GM12878 (cell line): ENCODE results near the gene KLC4. TPM values are rescaled to one million over a fixed set of nuclear protein-coding genes. Genes with fewer than 3 reads are reported as not detected.

Source experiments
- BACH1 ChIP-seq: fragments of 450-650 bp; IDR thresholded peaks from 2 replicates; pipeline ENCODE4 v1.6.1; 2017; ENCODE audit warnings: mild to moderate bottlenecking, borderline replicate concordance
- BCL3 ChIP-seq: IDR thresholded peaks from 2 replicates; pipeline ENCODE4 v1.6.1; 2011; ENCODE audit warnings: borderline replicate concordance, low read depth, mild to moderate bottlenecking, moderate library complexity, low read length; ENCODE audit not compliant: insufficient read depth, poor library complexity, severe bottlenecking
- BHLHE40 ChIP-seq, 2 experiments: fragments of 450-650 bp in 1 of 2; IDR thresholded peaks; 2 replicates each; pipeline ENCODE4 v1.6.1; 2011 to 2017; ENCODE audit warnings: low read depth in 2 of 2, borderline replicate concordance in 1 of 2, improper control_type of control experiment in 1 of 2, low read length in 1 of 2, mild to moderate bottlenecking in 1 of 2
- CEBPB ChIP-seq, 2 experiments: fragments of 150-350 bp in 1 of 2; IDR thresholded peaks; 2 replicates each; pipeline ENCODE4 v1.6.1; 2012 to 2014; ENCODE audit warnings: low read depth in 2 of 2, low read length in 2 of 2, borderline replicate concordance in 1 of 2, inconsistent platforms in 1 of 2
- CEBPZ ChIP-seq: fragments of 150-350 bp; IDR thresholded peaks from 2 replicates; pipeline ENCODE4 v1.6.1; 2016; ENCODE audit warnings: low read depth, low read length
- CHD1 ChIP-seq: IDR thresholded peaks from 2 replicates; pipeline ENCODE4 v1.6.1; 2012; ENCODE audit warnings: low read depth, low read length, improper control_type of control experiment
- CREB1 ChIP-seq: IDR thresholded peaks from 2 replicates; pipeline ENCODE4 v1.6.1; 2012; ENCODE audit warnings: low read depth, mild to moderate bottlenecking, inconsistent platforms
- ESRRA ChIP-seq: IDR thresholded peaks from 2 replicates; pipeline ENCODE4 v1.6.1; 2012; ENCODE audit warnings: mild to moderate bottlenecking, low read length, improper control_type of control experiment
- GABPA ChIP-seq: IDR thresholded peaks from 2 replicates; pipeline ENCODE4 v1.6.1; 2014; ENCODE audit warnings: antibody characterized with exemption, low read depth, mild to moderate bottlenecking, inconsistent platforms
- HCFC1 ChIP-seq: fragments of 150-350 bp; IDR thresholded peaks from 2 replicates; pipeline ENCODE4 v1.6.1; 2014; ENCODE audit warnings: low read length
- IKZF2 ChIP-seq, 2 experiments: fragments of 450-650 bp; IDR thresholded peaks; 2 replicates each; pipeline ENCODE4 v1.6.1; 2017; ENCODE audit warnings: mild to moderate bottlenecking in 2 of 2, moderate library complexity in 2 of 2
- IRF3 ChIP-seq: fragments of 450-650 bp; IDR thresholded peaks from 2 replicates; pipeline ENCODE4 v1.6.1; 2014; ENCODE audit warnings: mild to moderate bottlenecking
- IRF5 ChIP-seq: fragments of 450-650 bp; IDR thresholded peaks from 2 replicates; pipeline ENCODE4 v1.6.1; 2017; ENCODE audit warnings: borderline replicate concordance
- NFYA ChIP-seq: IDR thresholded peaks from 2 replicates; pipeline ENCODE4 v1.6.1; 2011; ENCODE audit warnings: low read depth, mild to moderate bottlenecking, low read length, improper control_type of control experiment, borderline replicate concordance
- SMARCA5 ChIP-seq: fragments of 450-650 bp; IDR thresholded peaks from 2 replicates; pipeline ENCODE4 v1.6.1; 2017; ENCODE audit warnings: mild to moderate bottlenecking
- SREBF1 ChIP-seq: IDR thresholded peaks from 2 replicates; pipeline ENCODE4 v1.6.1; 2012; ENCODE audit warnings: mild to moderate bottlenecking, low read length
- YY1 ChIP-seq: IDR thresholded peaks from 2 replicates; pipeline ENCODE4 v1.6.1; 2011; ENCODE audit warnings: low read depth, mild to moderate bottlenecking, low read length
- ZNF592 ChIP-seq: fragments of 450-650 bp; IDR thresholded peaks from 2 replicates; pipeline ENCODE4 v1.6.1; 2017; ENCODE audit warnings: mild to moderate bottlenecking, moderate library complexity
- polyA plus RNA-seq, 11 experiments: library from polyadenylated mRNA; depleted of rRNA in 4 of 11; unstranded in 6 of 11; stranded (reverse) in 5 of 11; fragments of >200 nt; fragmentation: Nextera tagmentation in 4 of 11; fragmentation: Illumina TruSeq in 1 of 11; extraction: Ambion mirVana in 4 of 11; extraction: Trizol in 1 of 11; gene quantifications; 1 replicate in 1 of 11; 2 replicates in 10 of 11; pipeline versions ENCODE4 v1.2.1 to v1.2.3, GENCODE V29; 2011 to 2016; ENCODE audit warnings: inconsistent platforms in 2 of 11, missing spikeins in 2 of 11, low read depth in 1 of 11
- total RNA-seq, 4 experiments: library from RNA; depleted of rRNA in 3 of 4; stranded (reverse); fragments of >200 nt in 3 of 4; fragmentation: Illumina TruSeq in 1 of 4; extraction: Trizol in 1 of 4; gene quantifications; 2 replicates each; pipeline versions ENCODE4 v1.2.1 to v1.2.3, GENCODE V29; 2013 to 2021

Gene KLC4
- total and polyA plus RNA-seq, 10 of the 15 experiments (the other 5 are each of a cell fraction or from before 2014, with no cell fraction given) = 0.90 to 13.4 (median 6.9) TPM

GRCh38 chr6:43021270-43022047 lies 38.0 kb upstream of the KLC4 start, which contains the start of gene RRP36 (continued):
- no peak for TF ChIP-seq ZNF592
- no peak; the same call in none of the 2 replicates for TF ChIP-seq HCFC1
- no peak for TF ChIP-seq SMARCA5
- TF ChIP-seq SREBF1 = no peak
- peak; percentile 88 for TF ChIP-seq GABPA
- TF ChIP-seq CEBPB (IDR thresholded peaks at IDR 0.05; ENCODE audit: borderline replicate concordance in 1 of 2, low read depth in 2 of 2, low read length in 2 of 2) = no peak
- TF ChIP-seq IRF5 = no peak
- no peak for TF ChIP-seq IRF3
- no peak for TF ChIP-seq CHD1
- TF ChIP-seq IKZF2 (IDR thresholded peaks at IDR 0.05) = no peak
- peak; percentile 81 for TF ChIP-seq CREB1
- TF ChIP-seq CEBPZ = no peak
- 0 out of 2 replicates have a peak, but pooled peaks have one; percentile 27 for TF ChIP-seq ESRRA
- peak in 1 of 2 experiments; percentile 28; a peak in 1 of 4 replicates for TF ChIP-seq BHLHE40 (IDR thresholded peaks at IDR 0.05; ENCODE audit: borderline replicate concordance in 1 of 2, low read depth in 2 of 2, low read length in 1 of 2)
- TF ChIP-seq BCL3 = peak; percentile 56
- TF ChIP-seq NFYA = no peak
- TF ChIP-seq YY1 = peak; percentile 94
- TF ChIP-seq BACH1 = peak; percentile 30; the same call in 1 of the 2 replicates
